Superior temporal gyrus (tissue), 1 donor: Measurements from ENCODE around the gene TFAM.
"Not testable (repeated sequence)": the region's sequence is repeated elsewhere in the genome, so short reads cannot be mapped to it uniquely, and the experiment has no call there.

ENCODE experiments used
- DNase-seq: peaks from one replicate; pipeline ENCODE4 v3.0.0-alpha.2; 2016; ENCODE audit errors: extremely low spot score

The TFAM gene

GRCh38 chr10:58372607-58373441 lies 12.4 kb upstream of the TFAM start:
- no peak for DNase-seq

- no peak for DNase-seq
Observed at GRCh38 chr10:58373442-58373827, 11.8 kb upstream of the TFAM start.

- DNase-seq = no peak
Observed at GRCh38 chr10:58382489-58382995, 2.7 kb upstream of the TFAM start.

- no peak for DNase-seq
Observed at GRCh38 chr10:58384095-58384494, 1.1 kb upstream of the TFAM start.

GRCh38 chr10:58384544-58384998 lies 639 bp upstream of the TFAM start:
- DNase-seq = peak; percentile 68

- no peak for DNase-seq
Observed at GRCh38 chr10:58385784-58386112, 538 bp downstream of the TFAM start.

GRCh38 chr10:58389024-58389423 lies 3.8 kb downstream of the TFAM start:
- no peak for DNase-seq

GRCh38 chr10:58393317-58393716 lies 8.1 kb downstream of the TFAM start:
- DNase-seq = peak; percentile 54

- DNase-seq = no peak
Observed at GRCh38 chr10:58394471-58394870, 9.3 kb downstream of the TFAM start.

- no peak for DNase-seq
Observed at GRCh38 chr10:58396057-58396456, 10.8 kb downstream of the TFAM start.

GRCh38 chr10:58397830-58398229 lies 12.6 kb downstream of the TFAM start:
- no peak for DNase-seq

- no peak for DNase-seq
Observed at GRCh38 chr10:58399410-58399809, 14.2 kb downstream of the TFAM start.

GRCh38 chr10:58400609-58401008 lies 15.4 kb downstream of the TFAM start:
- DNase-seq = no peak

GRCh38 chr10:58404001-58404400 lies 18.8 kb downstream of the TFAM start:
- DNase-seq = no peak

GRCh38 chr10:58409956-58410610 lies 24.9 kb downstream of the TFAM start:
- no peak for DNase-seq

GRCh38 chr10:58412502-58412961 lies 27.3 kb downstream of the TFAM start:
- DNase-seq = no peak

- DNase-seq = peak; percentile 64
Observed at GRCh38 chr10:58414270-58415041, 29.2 kb downstream of the TFAM start.

- no peak for DNase-seq
Observed at GRCh38 chr10:58415757-58416156, 30.5 kb downstream of the TFAM start.

GRCh38 chr10:58417902-58418301 lies 32.7 kb downstream of the TFAM start:
- not testable (repeated sequence) for DNase-seq

- no peak for DNase-seq
Observed at GRCh38 chr10:58424176-58424575, 39.0 kb downstream of the TFAM start.

GRCh38 chr10:58428436-58428835 lies 43.2 kb downstream of the TFAM start:
- DNase-seq = not testable (repeated sequence)

GRCh38 chr10:58431903-58432302 lies 46.7 kb downstream of the TFAM start:
- no peak for DNase-seq
